HG03060 (cell line): ENCODE results near the gene CPB2.

ENCODE experiments used
- ATAC-seq: cut with Tn5 transposase; IDR thresholded peaks from one replicate; pipeline ENCODE4 v1.9.1; 2021; ENCODE audit warnings: low read depth, moderate number of reproducible peaks; ENCODE audit not compliant: unreplicated experiment

The CPB2 gene

GRCh38 chr13:46127358-46128023, 22.7 kb upstream of the CPB2 start:
- no peak for ATAC-seq

GRCh38 chr13:46126552-46127357, 21.9 kb upstream of the CPB2 start:
- peak; percentile 47 for ATAC-seq

GRCh38 chr13:46126056-46126455, 21.2 kb upstream of the CPB2 start:
- no peak for ATAC-seq

- ATAC-seq: no peak
These were observed 20.4 kb upstream of the CPB2 start for GRCh38 chr13:46124967-46125933.

GRCh38 chr13:46124531-46124966, 19.7 kb upstream of the CPB2 start:
- no peak for ATAC-seq

- ATAC-seq: no peak
These were observed 17.5 kb upstream of the CPB2 start for GRCh38 chr13:46122304-46122703.

GRCh38 chr13:46121597-46122163, 16.8 kb upstream of the CPB2 start:
- ATAC-seq: no peak

GRCh38 chr13:46121033-46121432, 16.2 kb upstream of the CPB2 start:
- no peak for ATAC-seq

GRCh38 chr13:46119883-46120614, 15.2 kb upstream of the CPB2 start:
- ATAC-seq: no peak

- no peak for ATAC-seq
These were observed 12.0 kb upstream of the CPB2 start for GRCh38 chr13:46116653-46117502.

GRCh38 chr13:46114613-46115012, 9.8 kb upstream of the CPB2 start:
- no peak for ATAC-seq

- ATAC-seq: no peak
These were observed 8.8 kb upstream of the CPB2 start for GRCh38 chr13:46113596-46113995.

GRCh38 chr13:46111151-46111550, 6.3 kb upstream of the CPB2 start:
- ATAC-seq: no peak

GRCh38 chr13:46109451-46109850, 4.6 kb upstream of the CPB2 start:
- ATAC-seq: no peak

- no peak for ATAC-seq
These were observed 2.1 kb upstream of the CPB2 start for GRCh38 chr13:46106839-46107371.

GRCh38 chr13:46103037-46103436, 1.8 kb downstream of the CPB2 start:
- no peak for ATAC-seq

GRCh38 chr13:46102255-46102605, 2.6 kb downstream of the CPB2 start:
- no peak for ATAC-seq

GRCh38 chr13:46101484-46102254, 3.2 kb downstream of the CPB2 start:
- ATAC-seq: no peak
